Ramos (cell line): ENCODE data around the gene GTF2A1.
"Not testable (repeated sequence)": the region's sequence is repeated elsewhere in the genome, so short reads cannot be mapped to it uniquely, and the experiment has no call there.

Source experiments
- in situ Hi-C: fragments of 300-500 bp; cut with MboI; formaldehyde crosslinking; loops from one replicate; pipeline ENCODE4 v1.14.3; 2022; ENCODE audit warnings: low sequenced_read_pairs; ENCODE audit not compliant: unreplicated experiment

GTF2A1 gene

GRCh38 chr14:81220830-81221578 is at the start of gene GTF2A1:
Gene GTF2A1, minus strand, starts transcription at chr14:81220959. Its CDS starts 441 bp downstream, at chr14:81220518.
- in situ Hi-C loops: no loop called here

- in situ Hi-C loops: loop anchor here (5.0 kb wide), 1 partner anchor 182 kb away; no protein-coding TSS in a partner anchor
Observed at GRCh38 chr14:81269979-81270375, 49.2 kb upstream of the GTF2A1 start.

- in situ Hi-C loops: no loop called here
Observed at GRCh38 chr14:81269100-81269978, 48.6 kb upstream of the GTF2A1 start.

- in situ Hi-C loops: no loop called here
Observed at GRCh38 chr14:81268016-81268416, 47.3 kb upstream of the GTF2A1 start.

- in situ Hi-C loops: no loop called here
Observed at GRCh38 chr14:81265636-81266169, 44.9 kb upstream of the GTF2A1 start.

GRCh38 chr14:81264671-81265070 is 43.9 kb upstream of the GTF2A1 start:
- in situ Hi-C loops: no loop called here

- in situ Hi-C loops: no loop called here
Observed at GRCh38 chr14:81263777-81264410, 43.1 kb upstream of the GTF2A1 start.

GRCh38 chr14:81261176-81261575 is 40.4 kb upstream of the GTF2A1 start:
- in situ Hi-C loops: no loop called here

GRCh38 chr14:81260732-81261131 is 40.0 kb upstream of the GTF2A1 start:
- in situ Hi-C loops: no loop called here

GRCh38 chr14:81256289-81256960 is 35.7 kb upstream of the GTF2A1 start:
- in situ Hi-C loops: no loop called here

GRCh38 chr14:81252278-81252677 is 31.5 kb upstream of the GTF2A1 start:
- in situ Hi-C loops: no loop called here

- in situ Hi-C loops: no loop called here
Observed at GRCh38 chr14:81247271-81247766, 26.6 kb upstream of the GTF2A1 start.

- in situ Hi-C loops: no loop called here
Observed at GRCh38 chr14:81246461-81247270, 25.9 kb upstream of the GTF2A1 start.

- in situ Hi-C loops: no loop called here
Observed at GRCh38 chr14:81245771-81246170, 25.0 kb upstream of the GTF2A1 start.

GRCh38 chr14:81244431-81244830 is 23.7 kb upstream of the GTF2A1 start:
- in situ Hi-C loops: not testable (repeated sequence)

GRCh38 chr14:81243499-81243898 is 22.7 kb upstream of the GTF2A1 start:
- in situ Hi-C loops: no loop called here

GRCh38 chr14:81236849-81237248 is 16.1 kb upstream of the GTF2A1 start:
- in situ Hi-C loops: not testable (repeated sequence)

GRCh38 chr14:81236138-81236537 is 15.4 kb upstream of the GTF2A1 start:
- in situ Hi-C loops: no loop called here

- in situ Hi-C loops: no loop called here
Observed at GRCh38 chr14:81235096-81235495, 14.3 kb upstream of the GTF2A1 start.
